CD4-positive, alpha-beta T cell (primary cell): ENCODE results near the gene DMXL2. TPM values are rescaled to one million over a fixed set of nuclear protein-coding genes. Genes with fewer than 3 reads are reported as not detected.

Experiments used
- ATAC-seq: fragments of 200-7000 bp; cut with Tn5 transposase; one replicate; pipeline ENCODE4 v1.10.0; 2022; ENCODE audit warnings: mild to moderate bottlenecking; ENCODE audit not compliant: poor library complexity
- CTCF ChIA-PET: fragments of 350-600 bp; sonication (Branson Sonifier 250); formaldehyde crosslinking; loops from one replicate; lab custom pipeline; 2021; ENCODE audit warnings: antibody characterized with exemption, inconsistent platforms; lab: Charles Lee
- POLR2A ChIA-PET: fragments of 350-600 bp; sonication (Branson Sonifier 250); formaldehyde crosslinking; loops from one replicate; lab custom pipeline; 2021; ENCODE audit warnings: antibody characterized with exemption, inconsistent platforms; lab: Charles Lee
- DNase-seq, 14 experiments: peaks; one replicate each; pipeline ENCODE4 v3.0.0-alpha.2; 2013 to 2020; ENCODE audit warnings: mixed read lengths in 2 of 14
- H3K27ac ChIP-seq, 2 donors: one replicate each; pipeline versions ENCODE4 v1.5.1 to v1.7.0; 2013; ENCODE audit warnings: low read length in 2 of 2, low read depth in 1 of 2, mild to moderate bottlenecking in 1 of 2
- H3K27me3 ChIP-seq, 2 experiments: 1 replicate in 1 of 2; 2 replicates in 1 of 2; pipeline versions ENCODE4 v1.6.1 to v1.7.0; 2013; ENCODE audit warnings: low read length in 2 of 2, control low read depth in 1 of 2, mild to moderate bottlenecking in 1 of 2, moderate library complexity in 1 of 2; ENCODE audit not compliant: insufficient read depth in 2 of 2, control insufficient read depth in 1 of 2
- H3K36me3 ChIP-seq: one replicate; pipeline ENCODE4 v1.6.1; 2013; ENCODE audit warnings: low read length, control low read depth; ENCODE audit not compliant: insufficient read depth
- H3K4me1 ChIP-seq: one replicate; pipeline ENCODE4 v1.6.1; 2013; ENCODE audit warnings: low read length, control low read depth; ENCODE audit not compliant: insufficient read depth
- H3K4me3 ChIP-seq: one replicate; pipeline ENCODE4 v1.5.1; 2013; ENCODE audit warnings: mild to moderate bottlenecking, low read length, moderate library complexity
- H3K9me3 ChIP-seq, 2 experiments: 1 replicate in 1 of 2; 2 replicates in 1 of 2; pipeline versions ENCODE4 v1.6.1 to v1.7.0; 2013; ENCODE audit warnings: low read length in 2 of 2, mild to moderate bottlenecking in 2 of 2, control low read depth in 1 of 2, moderate library complexity in 1 of 2; ENCODE audit not compliant: control insufficient read depth in 1 of 2, insufficient read depth in 1 of 2
- H3K27ac Mint-ChIP-seq: one replicate; pipeline ENCODE4 v1.8.0; 2020; ENCODE audit warnings: mixed read lengths
- H3K27me3 Mint-ChIP-seq: one replicate; pipeline ENCODE4 v1.8.0; 2021; ENCODE audit warnings: mixed read lengths
- H3K36me3 Mint-ChIP-seq: one replicate; pipeline ENCODE4 v1.8.0; 2021; ENCODE audit warnings: low read depth, mixed read lengths
- H3K4me1 Mint-ChIP-seq: one replicate; pipeline ENCODE4 v1.8.0; 2021; ENCODE audit warnings: low read depth, mixed read lengths
- H3K4me3 Mint-ChIP-seq: one replicate; pipeline ENCODE4 v1.8.0; 2020; ENCODE audit warnings: mild to moderate bottlenecking, mixed read lengths
- H3K9me3 Mint-ChIP-seq: one replicate; pipeline ENCODE4 v1.8.0; 2020; ENCODE audit warnings: mixed read lengths
- intact Hi-C, 2 experiments: fragments of 100-400 bp; cut with DNase I in 1 of 2; cut with micrococcal nuclease in 1 of 2; formaldehyde crosslinking; loops; one replicate each; pipeline versions ENCODE4 v1.15.1 to v1.9.0; 2023 to 2025; cut with DNase I, micrococcal nuclease
- total RNA-seq, 174 experiments: library from RNA in 2 of 174; stranded (reverse) in 2 of 174; gene quantifications; one replicate each; pipeline ENCODE4 v1.2.3 and lab custom pipeline; 2021 to 2026
- TF ChIP-seq, protein P1 (sequence below): fragments of 200-600 bp; IDR thresholded peaks from one replicate; pipeline ENCODE4 v1.8.0; 2022; ENCODE audit warnings: antibody characterized with exemption, mild to moderate bottlenecking

The DMXL2 gene
- total RNA-seq, 2 experiments from 2014 or later = 4.7 to 5.5 TPM

GRCh38 chr15:51624022-51624421, 1.5 kb upstream of the DMXL2 start:
- TF ChIP-seq, protein P1, sequence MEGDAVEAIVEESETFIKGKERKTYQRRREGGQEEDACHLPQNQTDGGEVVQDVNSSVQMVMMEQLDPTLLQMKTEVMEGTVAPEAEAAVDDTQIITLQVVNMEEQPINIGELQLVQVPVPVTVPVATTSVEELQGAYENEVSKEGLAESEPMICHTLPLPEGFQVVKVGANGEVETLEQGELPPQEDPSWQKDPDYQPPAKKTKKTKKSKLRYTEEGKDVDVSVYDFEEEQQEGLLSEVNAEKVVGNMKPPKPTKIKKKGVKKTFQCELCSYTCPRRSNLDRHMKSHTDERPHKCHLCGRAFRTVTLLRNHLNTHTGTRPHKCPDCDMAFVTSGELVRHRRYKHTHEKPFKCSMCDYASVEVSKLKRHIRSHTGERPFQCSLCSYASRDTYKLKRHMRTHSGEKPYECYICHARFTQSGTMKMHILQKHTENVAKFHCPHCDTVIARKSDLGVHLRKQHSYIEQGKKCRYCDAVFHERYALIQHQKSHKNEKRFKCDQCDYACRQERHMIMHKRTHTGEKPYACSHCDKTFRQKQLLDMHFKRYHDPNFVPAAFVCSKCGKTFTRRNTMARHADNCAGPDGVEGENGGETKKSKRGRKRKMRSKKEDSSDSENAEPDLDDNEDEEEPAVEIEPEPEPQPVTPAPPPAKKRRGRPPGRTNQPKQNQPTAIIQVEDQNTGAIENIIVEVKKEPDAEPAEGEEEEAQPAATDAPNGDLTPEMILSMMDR = no peak
- DNase-seq = no peak
- H3K9me3 Mint-ChIP-seq = no peaks in the 10 kb centered on the region
- Histone ChIP-seq H3K36me3 (no peaks in the 10 kb centered on the region), H3K27me3 (no peaks in the 10 kb centered on the region), H3K4me3 (no peak overlapping the region), H3K4me1 (peaks cover 7% of the 10 kb centered on the region), H3K9me3 (peaks cover 0 to 4% of the 10 kb centered on the region in 2 experiments), H3K27ac (no peak overlapping the region)
- peaks cover 15% of the 10 kb centered on the region for H3K4me1 Mint-ChIP-seq
- H3K36me3 Mint-ChIP-seq = no peaks in the 10 kb centered on the region
- H3K4me3 Mint-ChIP-seq = peak overlapping the region; percentile 68
- no peak overlapping the region for H3K27ac Mint-ChIP-seq
- POLR2A ChIA-PET = no interaction called here
- CTCF ChIA-PET = no interaction called here
- no peak for ATAC-seq
- peaks cover 19% of the 10 kb centered on the region for H3K27me3 Mint-ChIP-seq
- intact Hi-C loops = no loop called here

DNA sequence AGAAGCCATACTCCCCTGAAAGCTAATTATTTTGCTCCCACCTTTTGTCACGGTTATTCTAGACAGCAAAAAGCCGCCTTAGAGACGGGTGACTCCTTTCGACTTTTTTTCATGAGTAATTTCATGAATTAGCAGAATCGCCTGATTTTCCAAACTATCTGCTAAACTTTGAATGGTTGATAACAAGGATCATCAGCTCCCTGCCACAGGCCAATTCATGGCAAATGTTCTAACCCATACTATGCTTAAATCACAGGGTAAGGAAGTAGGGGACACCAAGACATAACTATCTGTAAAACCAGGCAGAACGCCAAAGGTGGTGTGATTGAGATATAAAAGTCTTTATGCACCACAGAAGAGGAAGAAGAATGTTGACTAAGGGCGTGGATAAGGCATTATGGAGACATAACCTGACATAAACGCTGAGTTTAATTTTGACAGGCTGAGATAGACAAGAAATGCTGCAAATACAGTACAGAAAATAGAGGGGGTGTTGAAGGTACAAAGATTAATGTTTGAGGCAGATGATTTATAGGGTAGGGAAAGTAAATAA, 891 bp upstream of the DMXL2 start:
- peaks cover 19% of the 10 kb centered on the region for H3K27me3 Mint-ChIP-seq
- no peaks in the 10 kb centered on the region for H3K9me3 Mint-ChIP-seq
- Histone ChIP-seq H3K27me3 (no peaks in the 10 kb centered on the region), H3K4me3 (peak overlapping the region; percentile 76), H3K36me3 (no peaks in the 10 kb centered on the region), H3K4me1 (peaks cover 7% of the 10 kb centered on the region), H3K27ac (no peak overlapping the region), H3K9me3 (peaks cover 0 to 4% of the 10 kb centered on the region in 2 experiments)
- intact Hi-C loops = no loop called here
- TF ChIP-seq, protein P1 = no peak
- H3K27ac Mint-ChIP-seq = peak overlapping the region; percentile 31
- peak in 3 of 14 experiments; percentile 10 to 23 (median 18) for DNase-seq
- H3K4me3 Mint-ChIP-seq = peak overlapping the region; percentile 92
- ChIA-PET POLR2A (interaction anchor here (0.8 to 2.4 kb wide), 3 partner anchors 26 to 114 kb away, joined by 3 to 10 read pairs (median 8); partner anchors contain the start of gene LYSMD2), CTCF (interaction anchor here (1.0 kb wide), 1 partner anchor 153 kb away, joined by 3 read pairs; no protein-coding TSS in a partner anchor)
- no peaks in the 10 kb centered on the region for H3K36me3 Mint-ChIP-seq
- H3K4me1 Mint-ChIP-seq = peaks cover 15% of the 10 kb centered on the region
- ATAC-seq = no peak

GRCh38 chr15:51621936-51622603, 501 bp downstream of the DMXL2 start:
- Histone ChIP-seq H3K36me3 (no peaks in the 10 kb centered on the region), H3K27ac (no peak overlapping the region), H3K4me3 (peak overlapping the region; percentile 76), H3K9me3 (peaks cover 0 to 4% of the 10 kb centered on the region in 2 experiments), H3K27me3 (no peaks in the 10 kb centered on the region), H3K4me1 (peaks cover 7% of the 10 kb centered on the region)
- Mint-ChIP-seq H3K27me3 (peaks cover 9% of the 10 kb centered on the region), H3K4me1 (peaks cover 15% of the 10 kb centered on the region), H3K36me3 (no peaks in the 10 kb centered on the region), H3K4me3 (peak overlapping the region; percentile 92), H3K27ac (peak overlapping the region; percentile 31), H3K9me3 (no peaks in the 10 kb centered on the region)
- intact Hi-C loops = no loop called here
- DNase-seq (peak in 10 of 14 experiments; percentile 0 to 67 (median 10)), ATAC-seq (peak; percentile 45)
- ChIA-PET CTCF (no interaction called here), POLR2A (interaction anchor here (1.1 to 2.4 kb wide), 3 partner anchors 28 to 373 kb away, joined by 3 to 10 read pairs (median 8); partner anchors contain the start of gene LYSMD2)
- TF ChIP-seq, protein P1 = peak; percentile 13
